ENCODE measurements around the gene BBS12.
A peak's percentile ranks its signal among the peaks of the same experiment; 100 is the strongest.

BBS12 gene

GRCh38 chr4:122732329-122733026 lies at the start of gene BBS12:
BBS12 (plus strand) TSS chr4:122732704; CDS start chr4:122741893, 9,189 bp downstream.
- DNase-seq (ENCODE audit: low spot score): peak; percentile 97
- in situ Hi-C loops (cut with MboI; ENCODE audit: low sequenced_read_pairs, unreplicated experiment): no loop called here
- TF ChIP-seq CTCF (IDR thresholded peaks at IDR 0.05; ENCODE audit: borderline replicate concordance, control extremely low read depth, extremely low read depth, insufficient read depth, missing control alignments): peak; percentile 34

GRCh38 chr4:122686691-122687090 lies 45.8 kb upstream of the BBS12 start:
- no peak for DNase-seq (ENCODE audit: low spot score)
- in situ Hi-C loops (cut with MboI; ENCODE audit: low sequenced_read_pairs, unreplicated experiment): no loop called here
- no peak for TF ChIP-seq CTCF (IDR thresholded peaks at IDR 0.05; ENCODE audit: borderline replicate concordance, control extremely low read depth, extremely low read depth, insufficient read depth, missing control alignments)

- in situ Hi-C loops (cut with MboI; ENCODE audit: low sequenced_read_pairs, unreplicated experiment): no loop called here
- DNase-seq (ENCODE audit: low spot score): peak; percentile 20
- no peak for TF ChIP-seq CTCF (IDR thresholded peaks at IDR 0.05; ENCODE audit: borderline replicate concordance, control extremely low read depth, extremely low read depth, insufficient read depth, missing control alignments)
These were observed 44.9 kb upstream of the BBS12 start for GRCh38 chr4:122687531-122688061.

GRCh38 chr4:122688529-122689140 lies 43.9 kb upstream of the BBS12 start:
- TF ChIP-seq CTCF (IDR thresholded peaks at IDR 0.05; ENCODE audit: borderline replicate concordance, control extremely low read depth, extremely low read depth, insufficient read depth, missing control alignments): no peak
- in situ Hi-C loops (cut with MboI; ENCODE audit: low sequenced_read_pairs, unreplicated experiment): no loop called here
- DNase-seq (ENCODE audit: low spot score): no peak

- TF ChIP-seq CTCF (IDR thresholded peaks at IDR 0.05; ENCODE audit: borderline replicate concordance, control extremely low read depth, extremely low read depth, insufficient read depth, missing control alignments): no peak
- in situ Hi-C loops (cut with MboI; ENCODE audit: low sequenced_read_pairs, unreplicated experiment): no loop called here
- DNase-seq (ENCODE audit: low spot score): peak; percentile 21
These were observed 42.5 kb upstream of the BBS12 start for GRCh38 chr4:122689972-122690371.

GRCh38 chr4:122691988-122692387 lies 40.5 kb upstream of the BBS12 start:
- DNase-seq (ENCODE audit: low spot score): no peak
- TF ChIP-seq CTCF (IDR thresholded peaks at IDR 0.05; ENCODE audit: borderline replicate concordance, control extremely low read depth, extremely low read depth, insufficient read depth, missing control alignments): no peak
- in situ Hi-C loops (cut with MboI; ENCODE audit: low sequenced_read_pairs, unreplicated experiment): no loop called here

All from GM13976 (cell line).